ENCODE measurements around the gene RAX. TPM values are rescaled to one million over a fixed set of nuclear protein-coding genes. Genes with fewer than 3 reads are reported as not detected.

Gene RAX
- total and polyA plus RNA-seq, 2 of the 8 experiments (the other 6 are each of a cell fraction or from before 2014, with no cell fraction given), result 0.12 to 0.52 TPM

DNA sequence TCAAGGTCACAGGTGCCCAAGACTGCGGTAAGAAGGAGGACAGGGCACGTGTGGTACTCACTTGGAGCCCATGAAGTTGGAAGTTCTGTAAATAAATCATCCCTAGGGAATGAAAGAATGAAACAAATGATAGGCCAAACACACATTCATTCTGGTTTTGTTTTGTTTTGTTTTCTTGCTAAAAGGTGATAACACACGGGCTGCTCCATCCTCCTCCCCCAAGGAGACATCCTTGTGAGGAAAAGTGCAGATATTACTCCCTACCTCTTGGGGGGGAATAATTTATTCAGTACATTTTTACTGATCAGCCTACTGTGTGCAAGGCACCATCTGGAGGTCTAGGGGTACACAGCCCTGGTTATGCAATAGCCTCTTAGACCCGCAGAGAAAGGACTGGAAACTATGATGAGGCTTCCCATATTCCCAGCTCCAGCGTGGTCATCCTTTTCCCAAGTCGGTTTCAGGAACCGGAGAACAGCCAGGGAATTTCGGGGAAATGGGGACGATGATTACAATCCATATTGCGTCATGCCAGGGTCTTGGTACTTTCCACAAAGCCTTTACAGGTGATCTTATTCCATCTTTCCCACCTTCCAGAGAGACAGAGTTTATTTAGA is 6.3 kb downstream of the RAX start:
- Histone ChIP-seq H4K5ac (ENCODE audit: insufficient read length, low read depth, low read length) (no peak overlapping the region), H4K91ac (replicated peaks; ENCODE audit: insufficient read length, low read length) (no peak overlapping the region), H4K20me1 (replicated peaks in 1 of 2; ENCODE audit: control insufficient read depth in 1 of 2, insufficient read depth in 2 of 2, low read length in 2 of 2) (peaks cover 13 to 22% of the 10 kb centered on the region in 2 experiments), H3K18ac (ENCODE audit: extremely low read depth, low read length) (no peak overlapping the region), H3K9me3 (ENCODE audit: insufficient read depth in 2 of 2, low read depth in 1 of 2, low read length in 1 of 2) (no peaks in the 10 kb centered on the region), H3K4me2 (ENCODE audit: insufficient read depth in 1 of 2, low read depth in 2 of 2, low read length in 2 of 2) (peak overlapping the region; percentile 82 to 83; a peak in 3 of 4 replicates), H3K56ac (replicated peaks; ENCODE audit: insufficient read length, low read depth, low read length) (no peak overlapping the region), H2BK12ac (ENCODE audit: low read depth, low read length) (no peak overlapping the region), H3K23ac (ENCODE audit: insufficient read length) (no peak overlapping the region), H3K4me1 (replicated peaks in 1 of 4; ENCODE audit: control insufficient read depth in 3 of 4, insufficient read depth in 4 of 4, low read length in 3 of 4) (peaks cover 0 to 43% (median 24%) of the 10 kb centered on the region in 4 experiments; a peak in 6 of 7 replicates), H3K27me3 (replicated peaks in 1 of 4; ENCODE audit: control insufficient read depth in 3 of 4, extremely low read depth in 1 of 4, insufficient read depth in 3 of 4, low read length in 3 of 4) (peaks cover 79 to 96% (median 92%) of the 10 kb centered on the region in 4 experiments), H3K9ac (replicated peaks in 1 of 4; ENCODE audit: extremely low read depth in 1 of 4, low read depth in 3 of 4, low read length in 3 of 4) (no peak overlapping the region), H2BK5ac (ENCODE audit: low read depth, low read length) (no peak overlapping the region), H2BK120ac (replicated peaks; ENCODE audit: low read depth, low read length) (no peak overlapping the region), H3K4me3 (ENCODE audit: extremely low read depth in 1 of 4, insufficient read depth in 2 of 4, low read depth in 3 of 4, low read length in 4 of 4) (peak overlapping the region in 1 of 4 experiments; percentile 63; a peak in 2 of 8 replicates), H2BK20ac (ENCODE audit: low read length) (no peak overlapping the region), H3K79me2 (ENCODE audit: control insufficient read depth in 1 of 2, insufficient read depth in 2 of 2, low read length in 2 of 2) (no peaks in the 10 kb centered on the region), H2BK15ac (ENCODE audit: low read length) (no peak overlapping the region), H3K4ac (replicated peaks; ENCODE audit: insufficient read length, low read depth, low read length) (no peak overlapping the region), H4K8ac (ENCODE audit: extremely low read depth, insufficient read depth, low read length) (no peak overlapping the region), H3K36me3 (ENCODE audit: control insufficient read depth in 2 of 4, insufficient read depth in 4 of 4, low read length in 3 of 4) (no peaks in the 10 kb centered on the region; a peak in 1 of 8 replicates), H3K27ac (ENCODE audit: low read depth, low read length) (no peak overlapping the region), H3K14ac (ENCODE audit: insufficient read length) (no peak overlapping the region), H2AK5ac (ENCODE audit: low read depth, low read length) (no peak overlapping the region), H3K79me1 (ENCODE audit: low read depth, low read length) (no peaks in the 10 kb centered on the region), H2AFZ (ENCODE audit: low read length) (no peak overlapping the region), H3K23me2 (ENCODE audit: low read depth, low read length) (peaks cover 10% of the 10 kb centered on the region; the same call in 1 of the 2 replicates)
- CTCF ChIA-PET (ENCODE audit: partially characterized antibody), result interaction anchor here (0.6 to 15.5 kb wide), 10 partner anchors 9 to 136 kb away, joined by 3 to 129 read pairs (median 6); partner anchors contain the start of genes GRP and LMAN1
- POLR2A ChIA-PET (ENCODE audit: partially characterized antibody), result interaction anchor here (0.9 to 1.1 kb wide), 2 partner anchors 17 to 47 kb away, joined by 3 to 5 read pairs; partner anchors contain the start of gene GRP
- FAIRE-seq, result no peak
- WGBS, 2 experiments (ENCODE audit: extremely low coverage in 1 of 2, insufficient coverage in 1 of 2, insufficient read length in 1 of 2, insufficient replicate concordance in 2 of 2, low coverage in 1 of 2, low lambda C conversion rate in 2 of 2, missing lambda C conversion rate in 1 of 2), result 18% methylated on average over 10 of the region's 10 CpGs; no CpG with 5 or more reads in 1 of the 2 experiments
- TF ChIP-seq SP2 (IDR thresholded peaks at IDR 0.05; ENCODE audit: low read length) (no peak), KDM5A (IDR thresholded peaks at IDR 0.05; ENCODE audit: low read length) (no peak), CBX8 (IDR thresholded peaks at IDR 0.05; ENCODE audit: borderline replicate concordance, low read depth, low read length) (peak; percentile 52; the same call in 1 of the 2 replicates), RXRA (IDR thresholded peaks at IDR 0.05; ENCODE audit: insufficient read depth, low read depth, low read length) (no peak), RNF2 (IDR thresholded peaks at IDR 0.05; ENCODE audit: borderline replicate concordance, low read depth, low read length, missing control alignments, poor library complexity, severe bottlenecking) (peak; percentile 91), CEBPB (IDR thresholded peaks at IDR 0.05; ENCODE audit: low read depth, low read length) (peak; percentile 50; the same call in 1 of the 2 replicates), SRF (IDR thresholded peaks at IDR 0.05; ENCODE audit: low read depth, low read length) (no peak), BCL11A (IDR thresholded peaks at IDR 0.05; ENCODE audit: low read depth in 2 of 2, low read length in 2 of 2) (no peak)
- TF ChIP-seq, protein P1, sequence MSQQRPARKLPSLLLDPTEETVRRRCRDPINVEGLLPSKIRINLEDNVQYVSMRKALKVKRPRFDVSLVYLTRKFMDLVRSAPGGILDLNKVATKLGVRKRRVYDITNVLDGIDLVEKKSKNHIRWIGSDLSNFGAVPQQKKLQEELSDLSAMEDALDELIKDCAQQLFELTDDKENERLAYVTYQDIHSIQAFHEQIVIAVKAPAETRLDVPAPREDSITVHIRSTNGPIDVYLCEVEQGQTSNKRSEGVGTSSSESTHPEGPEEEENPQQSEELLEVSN (IDR thresholded peaks at IDR 0.05), result no peak
- DNase-seq (ENCODE audit: low read depth in 1 of 2, low spot score in 2 of 2), result no peak
